HG03571 (cell line): ENCODE data around the gene EMC1.
"Not testable (repeated sequence)": the region's sequence is repeated elsewhere in the genome, so short reads cannot be mapped to it uniquely, and the experiment has no call there.

ENCODE experiments used
- ATAC-seq: cut with Tn5 transposase; IDR thresholded peaks from one replicate; pipeline ENCODE4 v1.9.1; 2021; ENCODE audit not compliant: unreplicated experiment

EMC1 gene

GRCh38 chr1:19193004-19193403 is 58.3 kb downstream of the EMC1 start:
- ATAC-seq = no peak

- no peak for ATAC-seq
Measured at GRCh38 chr1:19191811-19192210, 59.5 kb downstream of the EMC1 start.

DNA sequence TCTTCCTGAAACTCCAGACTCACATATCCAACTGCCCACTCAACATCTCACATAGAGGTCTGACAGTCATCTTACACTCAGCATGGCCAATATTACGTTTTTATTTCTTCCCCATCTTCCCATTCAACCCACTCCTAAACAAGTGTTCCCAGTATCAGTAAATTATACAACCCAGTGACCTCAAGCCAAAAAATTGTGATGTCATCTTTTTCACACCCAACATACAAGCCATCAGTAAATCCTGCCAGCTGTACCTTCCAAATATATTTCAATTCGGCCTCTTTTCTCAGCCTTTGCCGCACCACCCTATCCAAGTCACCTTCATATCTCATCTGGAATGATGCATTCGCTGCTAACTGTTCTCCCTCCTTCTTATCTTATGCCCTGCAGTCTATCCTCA is 60.9 kb downstream of the EMC1 start:
- ATAC-seq = no peak

DNA sequence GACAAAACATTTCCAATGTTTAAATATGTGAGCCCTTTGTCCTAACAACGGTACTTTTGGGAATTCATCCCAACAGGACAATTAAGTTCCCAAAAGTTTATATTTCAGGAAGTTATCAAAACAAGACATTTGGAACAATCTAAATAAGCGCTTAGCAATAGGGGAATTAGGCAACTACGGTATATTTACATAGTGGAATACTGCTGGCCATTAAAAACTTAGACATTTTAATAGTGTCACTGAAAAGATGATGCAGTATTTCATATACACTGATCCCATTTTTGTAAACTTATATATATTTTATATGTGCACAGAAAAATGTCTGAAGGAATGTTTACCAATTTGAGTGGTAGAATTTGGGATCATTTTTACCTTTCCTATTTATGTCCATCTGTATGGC is 62.1 kb downstream of the EMC1 start:
- ATAC-seq = no peak

GRCh38 chr1:19187852-19188251 is 63.5 kb downstream of the EMC1 start:
- ATAC-seq = no peak

DNA sequence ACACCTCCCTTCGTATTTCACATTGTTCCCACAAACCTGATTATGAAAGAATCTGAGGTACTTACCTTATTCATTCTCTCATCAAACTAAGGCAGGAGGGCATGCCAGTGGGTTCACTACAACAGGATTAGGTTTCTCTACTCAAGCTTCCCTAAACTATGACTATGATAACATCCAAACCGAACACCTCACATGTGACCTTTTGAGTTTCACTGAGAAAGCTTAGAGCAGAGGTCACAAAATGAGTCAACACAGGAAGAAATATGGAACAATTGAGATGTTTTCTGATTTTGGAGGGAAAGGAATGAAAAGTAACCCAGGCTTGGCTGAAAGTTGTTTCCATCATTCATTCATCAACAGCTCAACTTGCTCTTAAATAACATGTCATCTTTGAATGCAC is 65.3 kb downstream of the EMC1 start:
- ATAC-seq = no peak

- ATAC-seq = no peak
Measured at GRCh38 chr1:19182223-19182622, 69.1 kb downstream of the EMC1 start.

- not testable (repeated sequence) for ATAC-seq
Measured at GRCh38 chr1:19180265-19180657, 71.1 kb downstream of the EMC1 start.

GRCh38 chr1:19179597-19180264 is 71.6 kb downstream of the EMC1 start:
- ATAC-seq = no peak

- ATAC-seq = no peak
Measured at GRCh38 chr1:19178734-19179398, 72.5 kb downstream of the EMC1 start.

GRCh38 chr1:19177811-19178210 is 73.5 kb downstream of the EMC1 start:
- no peak for ATAC-seq

- ATAC-seq = no peak
Measured at GRCh38 chr1:19169642-19170041, 81.7 kb downstream of the EMC1 start.

DNA sequence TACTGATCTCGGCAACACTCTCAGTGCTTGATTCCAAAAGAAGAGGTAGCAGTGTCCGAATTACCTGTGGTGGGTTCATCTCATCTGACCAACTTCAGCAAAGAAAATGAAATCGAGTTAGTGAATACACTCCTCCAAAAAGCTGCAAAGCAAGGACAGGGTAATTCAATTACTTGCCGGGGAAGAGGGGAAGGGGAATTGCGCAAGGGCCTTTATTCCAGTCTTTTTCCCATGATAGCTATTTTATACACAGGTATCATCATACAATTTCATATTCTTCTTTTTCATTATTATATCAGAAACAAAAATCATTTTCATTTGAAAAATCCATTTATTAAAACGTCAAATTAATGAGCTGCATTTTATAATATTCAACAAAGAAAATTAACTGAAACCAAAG is 84.2 kb downstream of the EMC1 start:
- no peak for ATAC-seq

GRCh38 chr1:19166066-19166465 is 85.3 kb downstream of the EMC1 start:
- ATAC-seq = no peak
